SU-DHL-6 (cell line): ENCODE measurements around the gene SHTN1.

Experiments
- CTCF ChIP-seq: fragments of 200-600 bp; sonication (generic); IDR thresholded peaks from one replicate; pipeline ENCODE4 v1.5.1; 2017; ENCODE audit warnings: antibody characterized with exemption, mild to moderate bottlenecking, low read length, moderate library complexity; ENCODE audit not compliant: insufficient read depth, poor library complexity, severe bottlenecking
- EZH2phosphoT487 ChIP-seq: fragments of 200-600 bp; sonication (generic), shearing (Covaris generic); conservative IDR thresholded peaks from 2 replicates; pipeline ENCODE4 v1.6.1; 2018; ENCODE audit warnings: mild to moderate bottlenecking, antibody characterized with exemption, low read length, moderate library complexity, mixed read lengths

- TF ChIP-seq CTCF (no peak), EZH2phosphoT487 (no peak)
Measured at GRCh38 chr10:117004227-117005025, 561 bp downstream of the SHTN1 start.
